K562 (cell line): ENCODE measurements around the gene TMEM14C. TPM values are rescaled to one million over a fixed set of nuclear protein-coding genes. Genes with fewer than 3 reads are reported as not detected.

Experiments used
- ATAC-seq: fragments of 200-7000 bp; cut with Tn5 transposase; 3 replicates; pipeline ENCODE4 v1.9.1; 2020; ENCODE audit warnings: moderate library complexity
- BruUV-seq: library from RNA; stranded (reverse); fragments of 400-500 nt; replicated peaks from 2 replicates; lab custom pipeline; 2021; lab: Mats Ljungman, UMichigan
- CTCF ChIA-PET: fragments of 300-600 bp; formaldehyde crosslinking; extraction: SDS; loops from one replicate; lab custom pipeline; 2021; ENCODE audit warnings: low intra/inter-chr PET ratio; lab: Yijun Ruan, JAX
- POLR2A ChIA-PET: fragments of 300-600, 350-650 bp; sonication (Branson Sonifier 250); formaldehyde crosslinking; extraction: SDS; loops from one replicate; lab custom pipeline; 2021; ENCODE audit warnings: antibody characterized with exemption, inconsistent platforms; lab: Yijun Ruan, JAX
- DNase-seq, 4 experiments: peaks; one replicate each; pipeline versions ENCODE4 v3.0.0 to v3.0.0-alpha.2; 2011 to 2018; ENCODE audit warnings: low spot score in 3 of 4, mixed read lengths in 3 of 4; ENCODE audit errors: extremely low read depth in 1 of 4
- FAIRE-seq: peaks from 2 replicates; lab custom pipeline; 2011; peaks lifted over from hg19 to GRCh38; lab: Jason Lieb, UNC
- H2AFZ ChIP-seq: 2 replicates; pipeline ENCODE4 v1.6.0; 2011; ENCODE audit warnings: low read depth, low read length, control low read depth, inconsistent platforms
- H3K27ac ChIP-seq: fragments of 200-600 bp; 3 replicates; pipeline ENCODE4 v1.8.0; 2011; ENCODE audit warnings: low read depth, mild to moderate bottlenecking, control low read depth, inconsistent platforms, low read length, moderate library complexity, mixed read lengths; ENCODE audit errors: extremely low read depth
- H3K27me3 ChIP-seq, 2 experiments: fragments of 300-600 bp in 1 of 2; 2 replicates in 1 of 2; 3 replicates in 1 of 2; pipeline versions ENCODE4 v1.6.0 to v1.8.0; 2011; ENCODE audit warnings: inconsistent platforms in 2 of 2, low read length in 2 of 2, mild to moderate bottlenecking in 1 of 2, mixed read lengths in 1 of 2, moderate library complexity in 1 of 2; ENCODE audit not compliant: control insufficient read depth in 2 of 2, insufficient read depth in 2 of 2
- H3K36me3 ChIP-seq: fragments of 300-600 bp; 3 replicates; pipeline ENCODE4 v1.8.0; 2011; ENCODE audit warnings: mild to moderate bottlenecking, low read length, inconsistent platforms; ENCODE audit not compliant: control insufficient read depth, insufficient read depth
- H3K4me1 ChIP-seq, 2 experiments: fragments of 200-600 bp in 1 of 2; replicated peaks in 1 of 2; 2 replicates in 1 of 2; 3 replicates in 1 of 2; pipeline versions ENCODE4 v1.5.1 to v1.8.0; 2011; ENCODE audit warnings: inconsistent platforms in 2 of 2, low read length in 2 of 2, mild to moderate bottlenecking in 1 of 2, mixed read lengths in 1 of 2, moderate library complexity in 1 of 2; ENCODE audit not compliant: control insufficient read depth in 2 of 2, insufficient read depth in 2 of 2
- H3K4me2 ChIP-seq: 2 replicates; pipeline ENCODE4 v1.6.1; 2011; ENCODE audit warnings: low read length, control low read depth, inconsistent platforms, mixed read lengths; ENCODE audit not compliant: insufficient read depth
- H3K4me3 ChIP-seq: fragments of 200-600 bp; sonication (generic), shearing (Covaris generic); 2 replicates; pipeline ENCODE4 v1.5.1; 2016; ENCODE audit warnings: control low read depth, inconsistent platforms
- H3K79me2 ChIP-seq: fragments of 200-600 bp; 3 replicates; pipeline ENCODE4 v1.8.0; 2011; ENCODE audit warnings: low read length, inconsistent platforms; ENCODE audit not compliant: control insufficient read depth, insufficient read depth
- H3K9ac ChIP-seq, 2 experiments: 2 replicates each; pipeline versions ENCODE4 v1.6.0 to v1.6.1; 2011; ENCODE audit warnings: low read depth in 2 of 2, low read length in 2 of 2, control low read depth in 1 of 2, inconsistent platforms in 1 of 2, mild to moderate bottlenecking in 1 of 2, mixed read lengths in 1 of 2; ENCODE audit not compliant: insufficient read depth in 1 of 2
- H3K9me1 ChIP-seq: one replicate; pipeline ENCODE4 v1.6.0; 2011; ENCODE audit warnings: inconsistent platforms, mild to moderate bottlenecking, low read length, moderate library complexity; ENCODE audit not compliant: control insufficient read depth, insufficient read depth
- H3K9me3 ChIP-seq: replicated peaks from 2 replicates; pipeline ENCODE4 v1.5.1; 2011; ENCODE audit warnings: low read depth, low read length, inconsistent platforms; ENCODE audit not compliant: control insufficient read depth, insufficient read depth
- H4K20me1 ChIP-seq: replicated peaks from 2 replicates; pipeline ENCODE4 v1.6.1; 2011; ENCODE audit warnings: low read length, inconsistent platforms, mixed read lengths; ENCODE audit not compliant: control insufficient read depth, insufficient read depth
- ASH1L ChIP-seq: fragments of 450-650 bp; IDR thresholded peaks from 2 replicates; pipeline ENCODE4 v1.6.1; 2018; ENCODE audit warnings: borderline replicate concordance, mild to moderate bottlenecking, low read depth; ENCODE audit not compliant: partially characterized antibody
- CEBPG ChIP-seq, 3 experiments: fragments of 200-800 bp in 1 of 3; sonication (Bioruptor generic) in 1 of 3; sonication (generic) in 1 of 3; formaldehyde crosslinking in 1 of 3; IDR thresholded peaks in 2 of 3; conservative IDR thresholded peaks in 1 of 3; 2 replicates each; pipeline versions ENCODE4 v1.6.1 to v1.8.0; 2016 to 2022; ENCODE audit warnings: missing compliant biosample characterization in 2 of 3, missing genetic modification characterization in 2 of 3, mild to moderate bottlenecking in 1 of 3, missing genetic modification reagents in 1 of 3
- CHD1 ChIP-seq: fragments of 200-600 bp; sonication (generic); IDR thresholded peaks from one replicate; pipeline ENCODE4 v1.6.1; 2012; ENCODE audit warnings: mild to moderate bottlenecking, moderate library complexity, low read length, inconsistent platforms
- MXI1 ChIP-seq: IDR thresholded peaks from 2 replicates; pipeline ENCODE4 v1.6.1; 2011; ENCODE audit warnings: low read depth, mild to moderate bottlenecking, improper control_type of control experiment, low read length
- NFRKB ChIP-seq: fragments of 450-650 bp; IDR thresholded peaks from 2 replicates; pipeline ENCODE4 v1.6.1; 2016; ENCODE audit warnings: low read depth
- PTTG1 ChIP-seq: fragments of 450-650 bp; IDR thresholded peaks from 2 replicates; pipeline ENCODE4 v1.6.1; 2016; ENCODE audit warnings: low read depth, mild to moderate bottlenecking, missing genetic modification characterization, missing compliant biosample characterization
- RBM15 ChIP-seq: fragments of 200-400 bp; formaldehyde crosslinking; IDR thresholded peaks from 2 replicates; pipeline ENCODE4 v1.6.1; 2018; ENCODE audit warnings: mild to moderate bottlenecking, low read length, moderate library complexity; ENCODE audit not compliant: insufficient read depth
- RBM22 ChIP-seq: fragments of 200-400 bp; formaldehyde crosslinking; IDR thresholded peaks from 2 replicates; pipeline ENCODE4 v1.6.1; 2018; ENCODE audit warnings: low read length, low read depth; ENCODE audit not compliant: poor library complexity, severe bottlenecking
- SAFB2 ChIP-seq: fragments of 200-400 bp; formaldehyde crosslinking; IDR thresholded peaks from 2 replicates; pipeline ENCODE4 v1.6.1; 2018; ENCODE audit warnings: borderline replicate concordance, low read length, low read depth, moderate library complexity; ENCODE audit not compliant: severe bottlenecking
- TAL1 ChIP-seq: fragments of 450-650 bp; IDR thresholded peaks from 2 replicates; pipeline ENCODE4 v1.6.1; 2016; ENCODE audit warnings: mild to moderate bottlenecking
- ZNF384 ChIP-seq: IDR thresholded peaks from 2 replicates; pipeline ENCODE4 v1.6.1; 2012; ENCODE audit warnings: low read depth, low read length, improper control_type of control experiment
- ZNF644 ChIP-seq: fragments of 200-800 bp; sonication (Bioruptor generic); IDR thresholded peaks from 2 replicates; pipeline ENCODE4 v1.6.1; 2016; ENCODE audit warnings: low read depth, missing genetic modification characterization, missing compliant biosample characterization
- ZNF77 ChIP-seq: fragments of 250-450 bp; sonication (Bioruptor Pico); IDR thresholded peaks from 2 replicates; pipeline ENCODE4 v1.5.0; 2020
- WGBS: fragments of 100-300 bp; shearing (Covaris generic); methylation state at CpG from one replicate; pipeline ENCODE4 v1.1.6; 2016; ENCODE audit warnings: low coverage, mixed read lengths; ENCODE audit not compliant: insufficient coverage; ENCODE audit errors: missing lambda C conversion rate; 5-methylcytosine and 5-hydroxymethylcytosine counted together
- in situ Hi-C: fragments of 300-500 bp; cut with MboI; formaldehyde crosslinking; loops from 4 replicates; pipeline ENCODE4 v1.15.0; 2018; ENCODE audit warnings: inconsistent platforms, mixed read lengths
- intact Hi-C: fragments of 100-400 bp; cut with micrococcal nuclease; formaldehyde crosslinking; loops from 2 replicates; pipeline ENCODE4 v1.14.2; 2022
- polyA plus RNA-seq, 8 experiments: library from polyadenylated mRNA; depleted of rRNA in 4 of 8; stranded (reverse) in 5 of 8; unstranded in 3 of 8; fragments of >200 nt; fragmentation: Nextera tagmentation in 2 of 8; fragmentation: Illumina TruSeq in 1 of 8; extraction: Ambion mirVana in 2 of 8; extraction: Trizol in 1 of 8; gene quantifications; 2 replicates each; pipeline versions ENCODE4 v1.2.1 to v1.2.3, GENCODE V29; 2011 to 2014; ENCODE audit warnings: inconsistent platforms in 1 of 8, missing spikeins in 1 of 8
- total RNA-seq, 7 experiments: library from RNA; depleted of rRNA in 6 of 7; stranded (reverse); fragments of >200 nt in 6 of 7; fragmentation: Illumina TruSeq in 2 of 7; extraction: Trizol in 2 of 7; gene quantifications; 2 replicates each; pipeline versions ENCODE4 v1.2.1 to v1.2.3, GENCODE V29; 2011 to 2021; ENCODE audit warnings: low replicate concordance in 1 of 7
- TF ChIP-seq, protein P1 (sequence below): IDR thresholded peaks from 2 replicates; pipeline ENCODE4 v1.6.1; 2016; ENCODE audit warnings: missing genetic modification characterization, missing compliant biosample characterization
- TF ChIP-seq, protein P2 (sequence below): fragments of 450-650 bp; formaldehyde crosslinking; IDR thresholded peaks from 2 replicates; pipeline ENCODE4 v1.4.0; 2022; ENCODE audit warnings: mild to moderate bottlenecking, moderate library complexity

The TMEM14C gene
- total and polyA plus RNA-seq, 9 of the 15 experiments (the other 6 are each of a cell fraction or from before 2014, with no cell fraction given) = 151 to 496 (median 263) TPM

GRCh38 chr6:10723567-10723881 lies 654 bp downstream of the TMEM14C start:
- DNase-seq = peak in 1 of 4 experiments; percentile 35
- no peak for FAIRE-seq
- peak overlapping the region; percentile 88 for H3K27ac ChIP-seq
- ChIA-PET CTCF (no interaction called here), POLR2A (interaction anchor here (2.8 to 4.0 kb wide), 2 partner anchors 12 to 19 kb away, joined by 10 to 48 read pairs; no protein-coding TSS in a partner anchor)
- H2AFZ ChIP-seq = peak overlapping the region; percentile 90
- intact Hi-C loops = loop anchor here (1.0 to 2.0 kb wide), 3 partner anchors 29 to 163 kb away; partner anchors contain the start of genes C6orf52, PAK1IP1 and SYCP2L
- TF ChIP-seq ZNF77 (CRISPR knock-in tag) (no peak), ASH1L (peak; percentile 2), TAL1 (no peak), RBM15 (no peak), RBM22 (no peak), MXI1 (no peak), NFRKB (peak; percentile 14; the same call in 1 of the 2 replicates), CEBPG (CRISPR knock-in tag; IDR thresholded peaks at IDR 0.05) (no peak), CEBPG (tag; conservative IDR thresholded peaks at IDR 0.05 in 1 of 2, IDR thresholded peaks at IDR 0.05 in 1 of 2) (no peak), ZNF644 (tag) (0 out of 2 replicates have a peak, but pooled peaks have one; percentile 34), CHD1 (peak; percentile 17), ZNF384 (peak; percentile 60), SAFB2 (no peak), PTTG1 (tag) (no peak)
- TF ChIP-seq, protein P1, sequence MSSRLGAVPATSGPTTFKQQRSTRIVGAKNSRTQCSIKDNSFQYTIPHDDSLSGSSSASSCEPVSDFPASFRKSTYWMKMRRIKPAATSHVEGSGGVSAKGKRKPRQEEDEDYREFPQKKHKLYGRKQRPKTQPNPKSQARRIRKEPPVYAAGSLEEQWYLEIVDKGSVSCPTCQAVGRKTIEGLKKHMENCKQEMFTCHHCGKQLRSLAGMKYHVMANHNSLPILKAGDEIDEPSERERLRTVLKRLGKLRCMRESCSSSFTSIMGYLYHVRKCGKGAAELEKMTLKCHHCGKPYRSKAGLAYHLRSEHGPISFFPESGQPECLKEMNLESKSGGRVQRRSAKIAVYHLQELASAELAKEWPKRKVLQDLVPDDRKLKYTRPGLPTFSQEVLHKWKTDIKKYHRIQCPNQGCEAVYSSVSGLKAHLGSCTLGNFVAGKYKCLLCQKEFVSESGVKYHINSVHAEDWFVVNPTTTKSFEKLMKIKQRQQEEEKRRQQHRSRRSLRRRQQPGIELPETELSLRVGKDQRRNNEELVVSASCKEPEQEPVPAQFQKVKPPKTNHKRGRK (tag) = 0 out of 2 replicates have a peak, but pooled peaks have one; percentile 40
- TF ChIP-seq, protein P2, sequence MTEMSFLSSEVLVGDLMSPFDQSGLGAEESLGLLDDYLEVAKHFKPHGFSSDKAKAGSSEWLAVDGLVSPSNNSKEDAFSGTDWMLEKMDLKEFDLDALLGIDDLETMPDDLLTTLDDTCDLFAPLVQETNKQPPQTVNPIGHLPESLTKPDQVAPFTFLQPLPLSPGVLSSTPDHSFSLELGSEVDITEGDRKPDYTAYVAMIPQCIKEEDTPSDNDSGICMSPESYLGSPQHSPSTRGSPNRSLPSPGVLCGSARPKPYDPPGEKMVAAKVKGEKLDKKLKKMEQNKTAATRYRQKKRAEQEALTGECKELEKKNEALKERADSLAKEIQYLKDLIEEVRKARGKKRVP = 0 out of 2 replicates have a peak, but pooled peaks have one; percentile 2
- no peak for ATAC-seq
- H3K79me2 ChIP-seq = peaks cover 49% of the 10 kb centered on the region
- H3K36me3 ChIP-seq = peaks cover 35% of the 10 kb centered on the region
- H3K4me1 ChIP-seq = peaks cover 46 to 51% of the 10 kb centered on the region in 2 experiments
- no peaks in the 10 kb centered on the region for H3K27me3 ChIP-seq
- no TSS peak for BruUV-seq
- peak overlapping the region; percentile 64 for H3K4me3 ChIP-seq
- H3K9ac ChIP-seq = peak overlapping the region; percentile 85 to 92
- H3K9me3 ChIP-seq = peaks cover 10% of the 10 kb centered on the region
- H4K20me1 ChIP-seq = no peaks in the 10 kb centered on the region
- no peaks in the 10 kb centered on the region for H3K9me1 ChIP-seq
- 1% methylated on average over 7 of the region's 7 CpGs for WGBS
- in situ Hi-C loops = no loop called here
- H3K4me2 ChIP-seq = peak overlapping the region; percentile 79
